ENCODE measurements around the gene MED12L. TPM values are rescaled to one million over a fixed set of nuclear protein-coding genes. Genes with fewer than 3 reads are reported as not detected.

Gene MED12L
- total and polyA plus RNA-seq, 10 of the 15 experiments (the other 5 are each of a cell fraction or from before 2014, with no cell fraction given) = 0.01 to 0.06 (median 0.03) TPM; not detected in 2

DNA sequence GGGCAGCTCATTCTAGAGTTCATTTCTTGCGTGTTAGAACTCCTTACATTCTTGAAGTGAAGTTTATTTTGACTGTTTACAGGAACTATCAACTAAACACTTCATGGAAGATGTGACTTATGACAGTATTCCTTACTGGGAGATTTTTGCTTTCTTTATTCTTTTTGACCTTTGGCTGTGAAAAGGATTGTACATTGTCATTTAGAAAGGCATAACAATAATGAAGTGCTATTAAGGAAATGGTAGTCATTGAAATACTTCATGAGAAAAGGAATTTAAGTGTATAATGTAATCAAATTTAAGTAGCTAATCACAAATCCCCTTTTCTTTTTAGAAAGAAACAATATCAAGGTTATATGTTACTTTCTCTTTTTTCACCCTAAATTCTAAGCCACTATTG, 181.6 kb downstream of the MED12L start (continued):
- no peak for TF ChIP-seq ZNF687 (IDR thresholded peaks at IDR 0.05)
- TF ChIP-seq NFYA (IDR thresholded peaks at IDR 0.05; ENCODE audit: borderline replicate concordance, low read depth, low read length) = no peak

GRCh38 chr3:151268267-151269235, 183.1 kb downstream of the MED12L start:
- ATAC-seq = peak; percentile 37
- H3K4me3 ChIP-seq = no peak overlapping the region
- H3K4me2 ChIP-seq (ENCODE audit: control insufficient read depth, insufficient read depth) = peak overlapping the region; percentile 4; the same call in 1 of the 2 replicates
- H3K27ac ChIP-seq (ENCODE audit: control insufficient read depth, insufficient read depth) = no peak overlapping the region
- H3K79me2 ChIP-seq (ENCODE audit: control insufficient read depth, insufficient read depth, low read length) = no peaks in the 10 kb centered on the region
- ChIA-PET SMC1A (ENCODE audit: uncharacterized antibody, unreplicated experiment) (interaction anchor here (0.7 to 3.4 kb wide), 11 partner anchors 9 to 101 kb away, joined by 3 to 21 read pairs (median 5); partner anchors contain the start of gene P2RY14), POLR2A (no interaction called here), RAD21 (ENCODE audit: unreplicated experiment) (interaction anchor here (1.0 to 2.1 kb wide), 3 partner anchors 10 to 38 kb away, joined by 4 to 9 read pairs (median 6); partner anchors contain the start of gene P2RY14), CTCF (interaction anchor here (1.0 to 3.1 kb wide), 9 partner anchors 9 to 112 kb away, joined by 3 to 18 read pairs (median 6); no protein-coding TSS in a partner anchor)
- H4K20me1 ChIP-seq (ENCODE audit: control insufficient read depth, insufficient read depth) = no peaks in the 10 kb centered on the region
- H3K27me3 ChIP-seq (replicated peaks in 1 of 2; ENCODE audit: control insufficient read depth in 2 of 2, insufficient read depth in 2 of 2, low read length in 1 of 2) = no peaks in the 10 kb centered on the region
- DNase-seq (ENCODE audit: low read depth, low spot score) = no peak
- BruUV-seq (replicated peaks) = no TSS peak
- no peak overlapping the region for H3K9ac ChIP-seq (ENCODE audit: control insufficient read depth, insufficient read depth, low read length)
- 8% methylated on average over 11 of the region's 11 CpGs for WGBS (ENCODE audit: insufficient coverage, insufficient replicate concordance, low lambda C conversion rate, missing lambda C conversion rate)
- intact Hi-C loops (cut with micrococcal nuclease; ENCODE audit: unreplicated experiment) (no loop called here), in situ Hi-C loops (cut with MboI) (no loop called here)
- no peaks in the 10 kb centered on the region for H3K36me3 ChIP-seq (ENCODE audit: control insufficient read depth in 2 of 2, insufficient read depth in 2 of 2, low read length in 1 of 2)
- peaks cover 7% of the 10 kb centered on the region; the same call in 1 of the 2 replicates for H3K4me1 ChIP-seq (ENCODE audit: control insufficient read depth, insufficient read depth, low read length)
- FAIRE-seq = peak; percentile 62
- H3K9me3 ChIP-seq (replicated peaks; ENCODE audit: control insufficient read depth, insufficient read depth, low read length) = no peaks in the 10 kb centered on the region
- no peak overlapping the region for H2AFZ ChIP-seq (ENCODE audit: control insufficient read depth, low read depth, low read length)
- TF ChIP-seq RUNX3 (IDR thresholded peaks at IDR 0.05; ENCODE audit: low read length) (peak; percentile 91), ZBTB33 (IDR thresholded peaks at IDR 0.05) (no peak), POLR2AphosphoS2 (IDR thresholded peaks at IDR 0.05; ENCODE audit: low read depth, low read length) (no peak), SKIL (IDR thresholded peaks at IDR 0.05; ENCODE audit: low read depth, poor library complexity, severe bottlenecking) (no peak), STAT3 (IDR thresholded peaks at IDR 0.05; ENCODE audit: low read depth, low read length) (no peak)
- TF ChIP-seq, protein P1, sequence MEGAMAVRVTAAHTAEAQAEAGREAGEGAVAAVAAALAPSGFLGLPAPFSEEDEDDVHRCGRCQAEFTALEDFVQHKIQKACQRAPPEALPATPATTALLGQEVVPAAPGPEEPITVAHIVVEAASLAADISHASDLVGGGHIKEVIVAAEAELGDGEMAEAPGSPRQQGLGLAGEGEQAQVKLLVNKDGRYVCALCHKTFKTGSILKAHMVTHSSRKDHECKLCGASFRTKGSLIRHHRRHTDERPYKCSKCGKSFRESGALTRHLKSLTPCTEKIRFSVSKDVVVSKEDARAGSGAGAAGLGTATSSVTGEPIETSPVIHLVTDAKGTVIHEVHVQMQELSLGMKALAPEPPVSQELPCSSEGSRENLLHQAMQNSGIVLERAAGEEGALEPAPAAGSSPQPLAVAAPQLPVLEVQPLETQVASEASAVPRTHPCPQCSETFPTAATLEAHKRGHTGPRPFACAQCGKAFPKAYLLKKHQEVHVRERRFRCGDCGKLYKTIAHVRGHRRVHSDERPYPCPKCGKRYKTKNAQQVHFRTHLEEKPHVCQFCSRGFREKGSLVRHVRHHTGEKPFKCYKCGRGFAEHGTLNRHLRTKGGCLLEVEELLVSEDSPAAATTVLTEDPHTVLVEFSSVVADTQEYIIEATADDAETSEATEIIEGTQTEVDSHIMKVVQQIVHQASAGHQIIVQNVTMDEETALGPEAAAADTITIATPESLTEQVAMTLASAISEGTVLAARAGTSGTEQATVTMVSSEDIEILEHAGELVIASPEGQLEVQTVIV (IDR thresholded peaks at IDR 0.05; ENCODE audit: borderline replicate concordance, partially characterized antibody) = no peak

Data from GM12878 (cell line).